HepG2 (cell line): ENCODE data around the gene GRM1. TPM values are rescaled to one million over a fixed set of nuclear protein-coding genes. Genes with fewer than 3 reads are reported as not detected.

Source experiments
- ATAC-seq: fragments of 200-7000 bp; cut with Tn5 transposase; 3 replicates; pipeline ENCODE4 v1.9.1; 2020; ENCODE audit warnings: mild to moderate bottlenecking, moderate library complexity
- BruUV-seq: library from RNA; stranded (reverse); fragments of 400-500 nt; replicated peaks from 2 replicates; lab custom pipeline; 2021; lab: Mats Ljungman, UMichigan
- CTCF ChIA-PET: fragments of 300-600 bp; formaldehyde crosslinking; extraction: SDS; loops from one replicate; lab custom pipeline; 2021; ENCODE audit warnings: low total read pairs, inconsistent platforms, low intra/inter-chr PET ratio; lab: Yijun Ruan, JAX
- POLR2A ChIA-PET: fragments of 350-600 bp; sonication (Branson Sonifier 250); formaldehyde crosslinking; loops from one replicate; lab custom pipeline; 2020; ENCODE audit warnings: antibody characterized with exemption, inconsistent platforms; lab: Yijun Ruan, JAX
- DNase-seq: peaks from one replicate; pipeline ENCODE4 v3.0.0-alpha.2; 2015; ENCODE audit warnings: low spot score
- FAIRE-seq: peaks from 3 replicates; lab custom pipeline; 2011; peaks lifted over from hg19 to GRCh38; lab: Jason Lieb, UNC
- H2AFZ ChIP-seq: one replicate; pipeline ENCODE4 v1.6.1; 2011; ENCODE audit warnings: low read length, inconsistent platforms
- H3K27ac ChIP-seq: fragments of 300-600 bp; 3 replicates; pipeline ENCODE4 v1.8.0; 2011; ENCODE audit warnings: mixed run types, mild to moderate bottlenecking, mixed read lengths, low read length, inconsistent platforms; ENCODE audit not compliant: insufficient read depth; ENCODE audit errors: extremely low read length
- H3K27me3 ChIP-seq, 2 experiments: fragments of 200-600 bp in 1 of 2; 2 replicates in 1 of 2; 3 replicates in 1 of 2; pipeline versions ENCODE4 v1.6.0 to v1.8.0; 2011; ENCODE audit warnings: low read length in 2 of 2, mild to moderate bottlenecking in 2 of 2, moderate library complexity in 2 of 2, inconsistent platforms in 1 of 2; ENCODE audit not compliant: insufficient read depth in 2 of 2, control insufficient read depth in 1 of 2
- H3K36me3 ChIP-seq, 2 experiments: fragments of 200-600 bp in 1 of 2; replicated peaks in 1 of 2; 2 replicates in 1 of 2; 3 replicates in 1 of 2; pipeline versions ENCODE4 v1.5.1 to v1.8.0; 2011; ENCODE audit warnings: low read length in 2 of 2, inconsistent platforms in 1 of 2; ENCODE audit not compliant: insufficient read depth in 2 of 2, control insufficient read depth in 1 of 2
- H3K4me1 ChIP-seq: 2 replicates; pipeline ENCODE4 v1.5.1; 2012; ENCODE audit warnings: low read length, inconsistent platforms; ENCODE audit not compliant: insufficient read depth
- H3K4me2 ChIP-seq: 2 replicates; pipeline ENCODE4 v1.6.0; 2011; ENCODE audit warnings: low read depth, low read length, inconsistent platforms
- H3K4me3 ChIP-seq, 3 experiments: fragments of 200-600 bp in 1 of 3; sonication (generic), shearing (Covaris generic) in 1 of 3; replicated peaks in 1 of 3; 2 replicates each; pipeline ENCODE4 v1.5.1; 2011 to 2016; ENCODE audit warnings: low read length in 3 of 3, inconsistent platforms in 2 of 3, low read depth in 2 of 3, mild to moderate bottlenecking in 2 of 3, control low read depth in 1 of 3, mixed read lengths in 1 of 3; ENCODE audit not compliant: insufficient read depth in 1 of 3
- H3K79me2 ChIP-seq: one replicate; pipeline ENCODE4 v1.6.1; 2011; ENCODE audit warnings: low read length, inconsistent platforms; ENCODE audit not compliant: insufficient read depth
- H3K9ac ChIP-seq: 2 replicates; pipeline ENCODE4 v1.6.0; 2011; ENCODE audit warnings: mild to moderate bottlenecking, low read depth, low read length, inconsistent platforms; ENCODE audit not compliant: insufficient read depth
- H3K9me3 ChIP-seq: 2 replicates; pipeline ENCODE4 v1.5.1; 2012; ENCODE audit warnings: mild to moderate bottlenecking, low read length
- H4K20me1 ChIP-seq: 2 replicates; pipeline ENCODE4 v1.6.0; 2011; ENCODE audit warnings: inconsistent platforms, mild to moderate bottlenecking, low read length, moderate library complexity; ENCODE audit not compliant: insufficient read depth
- SYNCRIP ChIP-seq: fragments of 200-400 bp; formaldehyde crosslinking; IDR thresholded peaks from 2 replicates; pipeline ENCODE4 v1.6.1; 2018; ENCODE audit warnings: mild to moderate bottlenecking, low read depth, low read length; ENCODE audit not compliant: insufficient read depth
- TARDBP ChIP-seq: sonication (generic); formaldehyde crosslinking; IDR thresholded peaks from 2 replicates; pipeline ENCODE4 v1.8.0; 2022; ENCODE audit warnings: mild to moderate bottlenecking, missing genetic modification reagents
- ZNF138 ChIP-seq: sonication (generic); formaldehyde crosslinking; IDR thresholded peaks from 2 replicates; pipeline ENCODE4 v1.5.0; 2020; ENCODE audit warnings: mild to moderate bottlenecking, low read depth, missing genetic modification reagents
- ZSCAN20 ChIP-seq: sonication (generic); formaldehyde crosslinking; IDR thresholded peaks from 2 replicates; pipeline ENCODE4 v1.4.0; 2020; ENCODE audit warnings: missing genetic modification reagents, mild to moderate bottlenecking, borderline replicate concordance
- WGBS: methylation state at CpG from one replicate; pipeline ENCODE4 v1.1.6; 2017; ENCODE audit warnings: low lambda C conversion rate; 5-methylcytosine and 5-hydroxymethylcytosine counted together
- in situ Hi-C: cut with HindIII; loops from 2 replicates; pipeline ENCODE4 v1.10.0; 2017; ENCODE audit warnings: low pct_unique_long_range_greater_than_20kb; ENCODE audit not compliant: extremely low pct_ligation_motif_present
- intact Hi-C: fragments of 100-400 bp; cut with micrococcal nuclease; formaldehyde crosslinking; loops from one replicate; pipeline ENCODE4 v1.10.0; 2022; ENCODE audit not compliant: unreplicated experiment
- polyA plus RNA-seq, 8 experiments: library from polyadenylated mRNA; depleted of rRNA in 3 of 8; stranded (reverse) in 7 of 8; unstranded in 1 of 8; fragments of >200 nt; fragmentation: Illumina TruSeq in 4 of 8; extraction: Trizol in 4 of 8; gene quantifications; 2 replicates each; pipeline versions ENCODE4 v1.2.1 to v1.2.3, GENCODE V29; 2011 to 2016; ENCODE audit warnings: low read depth in 4 of 8, missing spikeins in 1 of 8, mixed read lengths in 1 of 8; ENCODE audit not compliant: insufficient read depth in 1 of 8
- total RNA-seq, 5 experiments: library from RNA; depleted of rRNA; stranded (reverse); fragments of >200 nt; fragmentation: Illumina TruSeq; extraction: Trizol; gene quantifications; 2 replicates each; pipeline ENCODE4 v1.2.3, GENCODE V29; 2016; ENCODE audit warnings: low read depth in 1 of 5
- TF ChIP-seq, protein P1 (sequence below): sonication (generic); formaldehyde crosslinking; IDR thresholded peaks from 2 replicates; pipeline ENCODE4 v1.5.1; 2020; ENCODE audit warnings: missing genetic modification reagents, mild to moderate bottlenecking, borderline replicate concordance

The GRM1 gene
- total and polyA plus RNA-seq, 2 of the 13 experiments (the other 11 are each of a cell fraction or from before 2014, with no cell fraction given), result 0.09 TPM; not detected in 1

- TF ChIP-seq, protein P1, sequence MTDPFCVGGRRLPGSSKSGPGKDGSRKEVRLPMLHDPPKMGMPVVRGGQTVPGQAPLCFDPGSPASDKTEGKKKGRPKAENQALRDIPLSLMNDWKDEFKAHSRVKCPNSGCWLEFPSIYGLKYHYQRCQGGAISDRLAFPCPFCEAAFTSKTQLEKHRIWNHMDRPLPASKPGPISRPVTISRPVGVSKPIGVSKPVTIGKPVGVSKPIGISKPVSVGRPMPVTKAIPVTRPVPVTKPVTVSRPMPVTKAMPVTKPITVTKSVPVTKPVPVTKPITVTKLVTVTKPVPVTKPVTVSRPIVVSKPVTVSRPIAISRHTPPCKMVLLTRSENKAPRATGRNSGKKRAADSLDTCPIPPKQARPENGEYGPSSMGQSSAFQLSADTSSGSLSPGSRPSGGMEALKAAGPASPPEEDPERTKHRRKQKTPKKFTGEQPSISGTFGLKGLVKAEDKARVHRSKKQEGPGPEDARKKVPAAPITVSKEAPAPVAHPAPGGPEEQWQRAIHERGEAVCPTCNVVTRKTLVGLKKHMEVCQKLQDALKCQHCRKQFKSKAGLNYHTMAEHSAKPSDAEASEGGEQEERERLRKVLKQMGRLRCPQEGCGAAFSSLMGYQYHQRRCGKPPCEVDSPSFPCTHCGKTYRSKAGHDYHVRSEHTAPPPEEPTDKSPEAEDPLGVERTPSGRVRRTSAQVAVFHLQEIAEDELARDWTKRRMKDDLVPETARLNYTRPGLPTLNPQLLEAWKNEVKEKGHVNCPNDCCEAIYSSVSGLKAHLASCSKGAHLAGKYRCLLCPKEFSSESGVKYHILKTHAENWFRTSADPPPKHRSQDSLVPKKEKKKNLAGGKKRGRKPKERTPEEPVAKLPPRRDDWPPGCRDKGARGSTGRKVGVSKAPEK (CRISPR knock-in tag), result no peak
- no peak for TF ChIP-seq TARDBP (CRISPR knock-in tag)
Measured at GRCh38 chr6:146153040-146153758, 124.3 kb downstream of the GRM1 start (continued).

DNA sequence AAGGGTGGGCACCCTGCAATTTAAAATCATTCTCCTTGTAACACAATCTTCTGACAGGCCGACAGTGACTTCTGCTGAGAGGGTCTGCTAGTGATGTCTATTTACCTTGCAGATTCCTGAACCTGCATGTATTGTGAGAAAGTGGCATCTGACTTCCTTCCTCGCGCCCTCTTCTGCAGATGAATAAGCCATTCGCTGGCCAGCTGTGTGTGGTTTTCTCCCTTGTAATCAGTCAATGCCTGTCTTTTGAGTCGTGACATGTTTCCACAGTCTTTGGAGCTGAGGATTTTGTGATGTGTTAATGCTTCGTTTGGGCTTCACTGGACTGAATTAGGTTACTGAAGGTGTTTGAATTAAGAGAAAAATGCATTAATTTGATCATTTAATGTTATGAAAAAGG lies 125.3 kb downstream of the GRM1 start:
- ATAC-seq (no peak), DNase-seq (no peak), FAIRE-seq (no peak)
- Histone ChIP-seq H3K9ac (no peak overlapping the region), H4K20me1 (no peaks in the 10 kb centered on the region), H3K9me3 (no peaks in the 10 kb centered on the region), H3K36me3 (no peaks in the 10 kb centered on the region), H2AFZ (no peak overlapping the region), H3K79me2 (no peaks in the 10 kb centered on the region), H3K4me3 (no peak overlapping the region), H3K27ac (no peak overlapping the region), H3K4me1 (no peaks in the 10 kb centered on the region), H3K27me3 (no peaks in the 10 kb centered on the region), H3K4me2 (no peak overlapping the region)
- in situ Hi-C loops, result no loop called here
- POLR2A ChIA-PET, result no interaction called here
- intact Hi-C loops, result no loop called here
- BruUV-seq, result no TSS peak
- 2% methylated on average over 6 of the region's 6 CpGs for WGBS
- CTCF ChIA-PET, result no interaction called here
- TF ChIP-seq ZNF138 (CRISPR knock-in tag) (no peak), SYNCRIP (no peak), ZSCAN20 (no peak)
